GM21737 (cell line): Measurements from ENCODE around the gene PRR5L.
"Not testable (repeated sequence)": the region's sequence is repeated elsewhere in the genome, so short reads cannot be mapped to it uniquely, and the experiment has no call there.

ENCODE experiments used
- ATAC-seq: cut with Tn5 transposase; IDR thresholded peaks from one replicate; pipeline ENCODE4 v1.9.1; 2021; ENCODE audit warnings: mild to moderate bottlenecking, moderate library complexity; ENCODE audit not compliant: unreplicated experiment

Gene PRR5L

DNA sequence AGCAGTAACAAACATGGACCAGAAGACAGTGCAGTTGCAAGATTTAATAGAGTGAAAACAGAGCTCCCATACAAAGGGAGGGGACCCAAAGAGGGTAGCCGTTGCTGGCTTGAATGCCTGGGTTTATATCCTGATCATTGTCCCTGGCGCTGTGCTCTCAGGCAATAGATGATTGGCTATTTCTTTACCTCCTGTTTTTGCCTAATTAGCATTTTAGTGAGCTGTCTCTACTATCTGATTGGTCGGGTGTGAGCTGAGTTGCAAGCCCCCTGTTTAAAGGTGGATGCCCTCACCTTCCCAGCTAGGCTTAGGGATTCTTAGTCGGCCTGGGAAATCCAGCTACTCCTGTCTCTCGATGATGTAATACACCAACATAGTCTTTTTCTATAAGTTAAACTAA lies 29.3 kb downstream of the PRR5L start:
- not testable (repeated sequence) for ATAC-seq

DNA sequence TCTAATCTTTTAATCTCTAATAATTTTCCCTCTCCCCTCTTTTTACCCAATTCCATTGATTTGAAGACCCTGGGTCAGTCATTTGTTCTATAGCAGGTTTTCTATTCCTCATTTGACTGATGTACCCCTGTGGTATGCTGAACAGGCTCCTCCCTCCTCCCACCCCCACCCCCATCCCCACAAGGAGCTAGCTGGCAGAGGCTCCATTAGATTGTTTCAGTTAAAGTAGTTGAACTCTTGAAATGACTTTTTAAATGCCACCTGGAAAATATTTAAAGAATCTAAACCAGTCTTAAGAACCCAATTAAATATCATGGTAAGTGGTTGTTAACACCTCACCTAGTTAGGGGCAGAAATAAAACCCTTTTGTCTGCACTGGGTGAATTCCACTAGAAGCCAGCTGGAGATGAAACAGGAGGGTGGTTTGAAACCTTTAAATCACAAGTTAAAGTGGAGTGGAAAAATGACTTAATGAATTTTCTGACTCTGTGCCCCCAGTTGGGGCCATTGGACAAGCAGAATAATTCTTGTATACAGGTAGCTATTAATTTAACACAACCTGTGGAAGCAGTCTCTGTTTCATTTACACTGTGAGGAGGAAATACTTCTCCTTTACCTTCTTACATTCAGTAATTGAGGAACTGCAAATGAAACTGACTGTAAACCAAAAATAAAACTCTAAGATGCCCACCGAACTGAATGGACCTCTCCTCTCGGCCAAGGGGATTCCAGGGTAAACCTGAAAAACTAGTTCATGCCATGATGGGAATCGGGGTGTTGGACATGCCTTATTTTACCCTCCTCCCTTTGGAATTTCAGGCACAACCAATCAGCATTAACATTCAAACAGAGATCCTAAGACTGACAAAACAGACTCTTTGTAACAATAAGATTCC lies 30.7 kb downstream of the PRR5L start:
- no peak for ATAC-seq

DNA sequence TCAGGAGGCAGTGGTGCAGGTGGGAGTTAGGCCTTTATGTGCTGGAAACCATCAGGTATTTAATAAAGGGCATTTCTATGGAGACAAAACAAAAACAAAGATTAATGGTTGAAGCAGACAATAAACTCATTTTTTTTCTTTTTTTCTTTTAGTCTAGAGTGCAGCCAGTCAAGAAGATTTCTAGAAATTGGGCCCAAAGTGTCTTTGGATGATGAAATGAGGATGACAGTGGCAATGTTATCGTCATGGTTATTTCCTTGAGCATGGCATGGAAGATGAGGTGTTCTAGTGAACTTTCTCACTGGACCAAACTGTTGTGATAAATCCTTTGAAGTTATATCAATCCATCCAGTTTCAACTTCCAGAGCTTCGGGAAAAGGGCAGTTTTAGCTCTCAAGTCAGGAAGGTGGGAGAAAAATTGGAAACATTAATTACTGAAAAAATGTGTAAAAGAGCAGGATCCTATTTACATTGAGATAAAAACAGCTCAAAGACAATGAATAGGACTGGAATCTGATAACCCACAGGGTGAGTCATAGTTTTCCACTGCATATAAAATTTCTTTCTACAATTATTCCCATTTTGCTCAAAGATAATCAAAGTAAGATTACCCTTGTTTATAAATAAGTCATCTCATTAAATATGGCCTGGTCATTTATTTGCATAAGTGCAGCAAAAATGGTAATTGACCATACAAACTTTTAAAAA lies 33.0 kb downstream of the PRR5L start:
- no peak for ATAC-seq

DNA sequence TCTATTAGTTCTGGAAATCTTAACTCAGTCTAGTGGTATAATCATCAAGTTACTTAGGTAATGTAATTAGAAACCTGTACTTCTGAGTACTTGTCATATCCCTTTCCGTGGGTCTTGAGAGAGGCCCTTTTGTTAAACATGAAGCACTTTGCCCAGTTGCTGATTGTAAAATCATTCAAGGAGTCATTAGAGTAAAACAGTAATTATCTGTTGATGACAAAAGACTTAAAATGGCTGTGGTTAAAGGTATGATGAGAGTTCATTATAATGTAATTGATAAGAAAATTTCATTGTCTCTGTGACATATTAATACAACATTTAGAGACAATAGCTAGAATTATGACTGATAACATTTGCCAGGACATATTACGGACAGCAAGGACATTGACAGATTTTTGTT lies 34.3 kb downstream of the PRR5L start:
- no peak for ATAC-seq

DNA sequence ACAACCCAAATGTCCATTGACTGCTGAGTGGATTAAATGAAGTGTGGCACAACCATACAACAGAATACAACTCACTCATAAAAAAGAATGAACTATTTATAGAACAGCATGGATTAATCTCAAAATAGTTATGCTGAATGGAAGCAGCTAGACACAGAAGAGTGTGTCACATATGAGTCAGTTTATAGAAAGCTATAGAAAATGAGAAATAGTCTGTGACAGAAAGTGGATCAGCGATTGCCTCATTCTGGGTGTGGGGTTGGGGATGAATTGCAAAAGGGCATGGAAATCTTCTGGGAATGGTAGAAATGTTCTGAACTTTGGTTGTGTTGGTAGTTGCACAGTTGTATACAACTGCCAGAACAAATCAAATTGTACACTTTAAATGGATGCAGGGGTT lies 37.4 kb downstream of the PRR5L start:
- ATAC-seq: no peak

DNA sequence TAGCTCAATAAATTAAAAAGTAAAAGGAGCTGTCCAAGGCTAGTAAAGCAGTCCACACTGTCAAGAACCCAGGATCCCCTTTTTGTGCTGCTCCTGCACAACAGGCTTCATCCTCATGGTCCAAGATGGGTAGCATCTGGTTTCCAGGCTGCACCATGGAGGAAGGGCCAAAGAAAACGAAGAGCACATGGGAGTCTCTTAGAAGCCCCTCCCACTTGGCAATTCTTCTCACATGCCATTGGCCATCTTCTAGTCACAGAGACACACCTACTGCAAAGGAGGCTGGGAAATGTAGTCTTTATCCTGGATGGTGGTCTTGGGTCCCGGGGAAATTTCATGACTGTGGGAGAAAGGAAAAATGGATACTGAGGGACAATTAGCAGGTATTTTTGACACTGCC lies 37.8 kb downstream of the PRR5L start:
- ATAC-seq: no peak

DNA sequence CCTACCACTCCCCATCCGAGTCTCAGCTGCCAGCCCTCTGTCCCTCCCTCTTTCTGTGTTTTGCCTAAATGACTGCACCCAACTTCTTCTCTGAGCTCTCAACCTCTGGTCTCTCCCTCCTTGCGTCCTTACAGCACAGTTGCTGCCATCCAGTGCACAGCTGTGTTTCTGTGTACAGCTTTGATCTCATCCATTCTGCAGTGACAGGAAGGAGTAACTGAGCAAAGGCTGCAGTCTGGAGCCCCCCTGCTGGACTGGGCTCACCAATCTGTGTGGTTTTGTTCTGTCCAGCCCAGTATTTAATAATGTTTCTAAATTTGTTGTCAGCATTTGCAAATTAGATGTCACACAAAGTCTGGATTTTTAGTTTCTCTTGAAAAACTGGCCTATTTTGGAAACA lies 43.8 kb downstream of the PRR5L start:
- no peak for ATAC-seq

DNA sequence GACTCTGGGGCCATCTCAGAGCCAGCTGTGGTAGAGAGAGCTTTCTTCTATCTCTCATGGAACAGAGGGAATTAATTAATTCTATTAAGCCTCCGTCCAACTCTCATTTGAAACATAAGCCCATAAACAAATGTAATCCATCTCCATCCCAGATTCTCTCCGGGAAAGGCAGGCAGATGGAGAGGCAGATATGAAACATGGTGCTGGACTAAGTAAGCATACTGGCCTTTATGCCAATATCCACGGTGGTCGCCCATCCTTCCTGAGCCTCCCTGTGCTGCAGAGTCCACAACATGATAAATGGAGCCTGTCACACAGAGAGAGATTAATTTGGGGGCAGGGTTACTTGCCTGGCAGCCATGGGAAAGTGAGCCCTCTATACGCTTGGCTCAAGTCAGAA lies 44.8 kb downstream of the PRR5L start:
- ATAC-seq: no peak

DNA sequence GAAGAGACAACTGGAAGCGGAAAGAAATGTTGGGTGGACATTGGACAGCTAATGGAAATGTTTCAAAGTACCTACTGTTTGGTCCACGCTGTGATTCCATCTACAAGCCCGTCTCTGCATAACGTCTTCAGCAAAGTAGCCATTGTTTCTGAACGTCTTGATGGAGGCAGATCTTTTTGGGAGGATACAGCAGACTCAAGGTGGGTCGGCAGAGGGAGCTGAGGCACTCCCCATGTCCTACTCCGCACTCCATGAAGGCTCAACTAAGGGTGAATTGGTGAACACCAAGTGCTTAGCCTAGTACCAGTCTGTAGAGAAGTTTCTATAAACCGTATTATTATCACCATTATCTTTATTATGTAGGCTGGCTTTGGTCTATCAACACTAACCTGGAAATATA lies 45.8 kb downstream of the PRR5L start:
- ATAC-seq: no peak

DNA sequence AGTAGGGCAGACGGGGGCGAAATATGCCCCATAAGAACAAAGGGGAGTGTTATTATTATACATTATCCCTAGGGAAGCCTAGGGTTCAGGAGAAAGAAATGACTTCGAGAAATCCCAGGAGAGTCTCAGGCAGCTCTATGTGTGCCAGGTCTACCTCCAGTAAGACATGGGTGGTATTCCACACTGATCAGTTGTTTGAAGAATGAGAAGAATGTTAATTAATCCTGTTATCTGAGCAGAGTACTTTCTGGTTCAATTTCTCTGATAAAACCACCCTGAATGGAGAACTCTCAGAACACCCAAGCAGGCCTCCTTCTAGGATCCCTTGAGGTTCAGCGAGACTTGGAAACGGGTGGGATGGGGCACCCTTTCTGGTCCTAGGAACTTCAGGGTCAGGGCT lies 46.2 kb downstream of the PRR5L start:
- ATAC-seq: no peak

DNA sequence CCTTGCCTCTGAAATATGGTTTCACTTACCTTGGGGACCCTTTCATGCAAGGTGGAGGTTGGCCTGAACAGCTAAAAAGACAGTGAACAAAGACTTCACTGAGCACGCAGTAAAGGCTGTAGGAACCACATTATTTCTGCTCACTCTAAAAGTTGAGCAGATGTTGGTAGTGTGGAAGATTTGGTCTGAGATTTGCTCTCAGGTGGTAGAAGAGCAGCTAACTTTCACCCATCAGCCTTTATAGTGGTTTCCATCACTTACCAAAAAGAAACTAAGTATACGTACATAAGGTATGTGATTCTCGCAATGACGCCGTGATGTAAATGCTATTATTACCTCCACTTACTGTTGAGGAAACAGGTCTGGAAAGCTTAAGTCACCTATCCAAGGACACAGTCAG lies 47.3 kb downstream of the PRR5L start:
- no peak for ATAC-seq

DNA sequence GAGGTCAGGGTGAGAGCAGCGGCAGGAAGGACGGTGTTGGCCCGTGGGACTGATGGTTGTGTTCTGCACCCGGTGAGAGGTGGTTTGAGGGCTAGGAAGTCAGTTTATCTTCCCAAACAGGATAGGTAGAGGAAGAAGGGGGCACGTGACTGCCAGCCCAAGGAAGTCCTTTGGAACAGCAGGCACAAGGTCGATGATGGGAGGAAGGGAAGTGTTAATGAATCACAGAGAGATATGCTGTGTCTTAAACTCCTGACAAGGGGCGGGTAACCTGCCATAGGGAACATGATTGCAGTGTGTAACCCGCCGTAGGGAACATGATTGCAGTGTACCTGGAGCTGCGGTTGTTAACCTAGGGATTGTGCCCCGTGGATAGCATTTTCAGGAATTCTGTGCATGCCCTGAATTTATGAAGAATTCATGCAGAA lies 49.0 kb downstream of the PRR5L start:
- ATAC-seq: no peak

DNA sequence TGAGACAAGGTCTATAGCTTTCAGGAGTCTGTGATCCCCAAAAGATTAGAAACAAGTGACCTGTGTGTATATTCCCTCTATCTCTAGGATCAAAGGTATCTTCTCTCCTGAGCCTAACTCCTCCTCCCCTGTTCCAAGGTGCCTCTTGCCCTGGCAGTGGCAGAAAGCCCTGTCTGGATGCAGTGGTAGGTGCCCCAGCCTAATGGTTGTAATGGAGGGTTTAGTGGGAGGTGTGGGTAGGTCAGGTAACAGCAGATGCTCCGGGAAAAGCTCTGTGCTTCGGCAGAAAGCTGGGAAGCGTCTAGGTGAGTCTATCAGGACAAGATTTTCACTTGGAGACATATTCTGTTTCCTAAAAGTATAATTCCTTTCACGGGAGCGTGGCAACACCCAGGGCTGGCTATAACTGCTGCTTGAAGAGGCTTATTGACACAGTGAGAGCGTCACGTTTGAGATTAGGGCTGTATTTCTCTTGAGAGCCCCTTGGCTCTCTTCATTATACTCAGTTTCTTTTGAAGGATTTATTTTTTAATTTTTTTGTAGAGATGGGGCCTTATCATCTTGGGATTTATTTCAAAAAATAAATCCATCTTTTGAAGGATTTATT lies 49.5 kb downstream of the PRR5L start:
- no peak for ATAC-seq

DNA sequence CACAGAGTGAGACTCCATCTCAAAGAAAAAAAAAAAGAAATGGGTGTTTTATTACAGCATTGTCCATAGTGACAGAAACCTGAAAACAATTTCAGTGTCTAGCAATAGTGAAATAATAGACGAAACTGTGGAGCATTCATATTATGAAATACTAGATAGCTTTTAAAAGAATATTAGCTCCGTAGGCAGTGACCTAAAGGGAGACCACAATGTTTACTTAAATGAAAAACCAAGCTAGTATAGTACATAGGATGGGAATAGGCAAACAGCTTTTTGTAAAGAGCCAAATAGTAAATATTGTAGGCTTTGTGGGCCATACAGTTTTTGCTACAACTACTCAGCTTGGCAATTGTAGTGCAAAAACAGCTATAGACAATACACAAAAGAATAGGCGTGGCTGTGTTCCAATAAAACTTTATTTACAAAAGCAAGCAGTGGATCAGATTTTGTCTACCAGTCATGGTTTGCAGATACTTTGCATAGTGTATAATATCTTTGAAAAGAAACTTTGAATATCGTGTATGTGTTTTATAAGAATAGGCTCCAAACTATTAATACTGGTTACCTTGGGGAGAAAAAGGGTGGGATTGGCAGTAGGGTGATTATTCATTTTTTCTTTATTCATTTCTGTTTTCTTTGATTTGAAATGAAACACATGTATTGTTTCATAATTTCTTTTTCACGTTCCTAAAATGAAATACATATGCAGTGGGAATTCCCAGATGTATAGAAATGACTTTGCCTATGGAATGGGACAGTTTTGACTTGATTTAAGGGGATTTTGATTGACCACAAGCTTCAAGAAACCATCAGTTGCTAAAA lies 50.7 kb downstream of the PRR5L start:
- no peak for ATAC-seq

DNA sequence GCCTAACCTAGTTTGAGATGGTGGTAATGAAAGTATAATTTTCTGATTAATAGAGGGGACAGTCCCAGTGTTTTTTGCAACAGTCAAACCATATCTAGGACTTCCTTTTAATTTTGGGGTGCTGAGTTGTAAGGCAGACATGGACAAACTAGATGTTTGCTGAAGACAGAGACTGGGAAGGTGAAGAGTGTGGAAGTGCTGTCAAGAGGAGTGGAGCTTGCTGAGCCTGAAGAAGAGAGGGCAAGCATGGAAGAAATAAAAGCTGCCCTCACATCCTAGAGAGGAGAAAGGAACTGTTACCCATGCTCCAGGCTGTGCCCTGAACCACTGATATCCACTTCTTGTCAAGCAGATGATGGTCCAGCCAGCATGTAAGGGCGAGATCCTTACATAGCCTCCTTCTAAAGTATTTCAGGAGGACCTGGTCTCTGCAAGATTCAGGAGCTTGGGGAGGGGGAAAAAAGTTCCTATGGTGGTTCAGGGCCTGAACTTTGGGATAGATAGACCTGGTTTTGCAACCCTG lies 51.4 kb downstream of the PRR5L start:
- no peak for ATAC-seq

DNA sequence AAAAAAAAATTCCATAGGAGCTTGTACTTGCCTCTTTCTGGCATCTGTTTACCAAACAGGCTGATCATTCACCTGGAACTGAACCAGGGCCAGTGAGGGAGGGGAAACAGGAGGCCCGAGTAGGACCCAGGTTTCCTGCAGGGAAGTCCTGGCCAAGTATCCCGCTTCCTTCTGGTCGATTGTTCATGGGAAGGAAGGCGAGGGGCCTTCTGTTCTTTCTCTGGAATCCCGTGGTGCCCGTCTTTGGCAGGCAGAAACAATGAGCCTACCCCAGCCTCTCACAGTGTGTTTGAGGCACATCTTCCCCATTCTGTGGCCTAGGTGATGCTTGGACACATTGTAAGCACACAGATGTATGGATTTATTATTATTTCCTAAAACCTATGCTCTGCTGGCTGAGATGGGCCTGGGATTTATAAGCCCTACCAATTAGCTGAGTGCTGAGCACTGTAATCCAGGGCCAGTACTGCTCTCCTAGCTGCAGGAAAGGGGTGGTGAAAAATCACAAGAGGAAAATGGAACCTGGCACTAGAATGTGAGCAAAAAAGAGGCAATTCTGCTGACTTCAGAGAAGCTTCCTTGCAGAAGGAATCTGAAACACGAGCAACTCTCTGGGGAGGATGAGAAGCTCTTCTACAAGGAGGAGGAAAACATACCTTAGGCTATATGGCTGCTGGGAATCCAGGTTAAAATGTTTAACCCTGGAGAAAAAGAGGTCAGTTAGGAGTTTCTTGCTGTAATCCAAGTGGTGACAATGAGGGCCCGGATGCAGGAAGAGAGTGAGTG lies 53.5 kb downstream of the PRR5L start:
- ATAC-seq: no peak

DNA sequence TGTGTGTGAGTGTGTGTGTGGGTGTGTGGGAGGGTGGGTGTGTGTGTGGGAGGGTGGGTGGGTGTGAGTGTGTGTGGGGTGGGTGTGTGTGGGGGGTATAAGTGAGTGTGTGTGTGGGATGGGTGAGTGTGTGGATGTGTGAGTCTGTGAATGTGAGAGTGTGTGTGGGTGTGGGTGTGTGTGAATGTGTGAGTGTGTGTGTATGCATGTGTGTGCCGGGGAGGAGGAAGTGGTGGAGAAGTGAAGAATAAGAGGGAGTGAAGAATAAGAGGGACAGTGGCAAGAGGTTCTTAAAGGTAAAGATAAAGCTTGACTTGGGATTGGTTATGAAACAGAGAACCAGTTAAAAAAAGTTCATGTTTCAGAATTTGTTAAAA lies 54.0 kb downstream of the PRR5L start:
- no peak for ATAC-seq

DNA sequence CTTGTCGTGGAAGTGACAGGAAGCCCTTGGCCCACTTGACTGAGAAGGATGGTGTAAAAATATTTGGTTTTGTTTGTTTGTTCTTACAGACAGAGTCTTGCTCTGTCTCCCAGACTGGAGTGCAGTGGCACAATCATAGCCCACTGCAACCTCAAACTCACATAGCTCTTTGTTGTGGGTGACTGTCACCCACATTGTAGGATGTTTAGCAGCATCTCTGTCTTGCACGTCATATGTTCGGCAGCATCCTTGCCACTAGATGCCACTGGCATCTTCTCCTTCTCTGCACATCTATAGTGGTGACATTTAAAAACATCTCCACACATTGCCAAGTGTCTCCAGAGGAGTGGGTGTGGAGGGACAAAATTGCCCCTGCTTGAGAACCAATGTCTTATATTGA lies 56.8 kb downstream of the PRR5L start:
- ATAC-seq: no peak

DNA sequence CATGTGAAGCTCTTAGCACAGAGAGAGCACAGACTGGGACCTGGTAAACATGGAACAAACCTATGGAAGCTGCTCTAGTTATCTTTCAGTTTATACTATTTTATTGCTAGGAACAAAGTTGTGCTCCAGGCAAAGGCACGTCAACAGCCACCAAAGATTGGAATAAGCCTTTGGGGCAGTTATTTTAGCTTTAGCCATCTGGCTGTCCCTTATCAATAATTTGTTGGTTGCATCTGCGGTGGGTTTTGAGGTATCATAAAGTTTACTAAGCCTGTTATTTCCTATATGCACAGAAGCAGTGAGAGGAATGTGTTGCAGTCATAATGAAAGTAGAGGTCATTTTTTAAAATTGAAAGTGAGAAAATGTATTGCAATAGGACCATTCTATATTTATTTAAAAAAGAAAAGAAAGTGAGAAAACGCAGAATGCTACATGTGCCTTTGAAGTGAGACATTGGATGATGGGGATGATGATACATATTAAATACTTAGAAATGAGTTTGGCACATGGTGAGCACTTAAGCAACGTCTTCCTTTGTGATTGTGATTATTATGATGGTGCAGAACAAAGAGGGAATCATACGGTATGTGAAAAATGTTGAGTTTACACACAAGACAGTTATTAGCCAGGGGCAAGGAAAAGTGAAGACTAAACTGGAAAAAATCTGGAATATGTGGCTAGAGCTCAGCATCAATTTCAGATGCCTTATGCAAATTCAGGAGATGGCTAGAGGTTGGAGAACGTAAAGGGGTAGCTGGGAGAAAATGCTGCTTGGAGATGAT lies 58.3 kb downstream of the PRR5L start:
- ATAC-seq: peak; percentile 73
